Skin of body (tissue), 2 donors: ENCODE data around the gene DHRS2. TPM values are rescaled to one million over a fixed set of nuclear protein-coding genes. Genes with fewer than 3 reads are reported as not detected.
A peak's percentile ranks its signal among the peaks of the same experiment; 100 is the strongest.

Source experiments
- DNase-seq: peaks from one replicate; lab custom pipeline; 2025; lab: John Stamatoyannopoulos, UW
- total RNA-seq: library from RNA; depleted of rRNA; stranded (reverse); fragments of >200 nt; gene quantifications from one replicate; pipeline ENCODE4 v1.2.3, GENCODE V29; 2014

The DHRS2 gene
- total RNA-seq, 1 donor from 2014 or later, result not detected

DNA sequence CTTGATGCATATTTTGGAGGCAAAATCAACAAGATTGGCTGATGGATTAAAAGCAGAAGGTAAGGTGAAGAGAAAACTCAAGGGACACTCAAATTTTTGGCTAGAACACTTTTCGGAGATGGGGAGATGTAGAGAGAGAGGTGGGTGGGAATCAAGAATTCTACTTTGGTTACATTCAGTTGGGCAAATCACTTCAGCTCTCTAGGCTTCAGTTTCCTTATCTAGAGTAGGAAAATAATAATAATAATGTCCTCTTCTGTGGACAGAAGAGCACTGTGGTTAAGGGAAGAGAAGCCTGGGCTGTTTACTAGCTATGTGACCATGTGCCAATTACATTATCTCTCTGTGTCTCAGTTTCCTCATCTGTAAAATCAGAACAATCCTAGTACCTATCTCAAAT is 23.4 kb upstream of the DHRS2 start:
- DNase-seq, result no peak

DNA sequence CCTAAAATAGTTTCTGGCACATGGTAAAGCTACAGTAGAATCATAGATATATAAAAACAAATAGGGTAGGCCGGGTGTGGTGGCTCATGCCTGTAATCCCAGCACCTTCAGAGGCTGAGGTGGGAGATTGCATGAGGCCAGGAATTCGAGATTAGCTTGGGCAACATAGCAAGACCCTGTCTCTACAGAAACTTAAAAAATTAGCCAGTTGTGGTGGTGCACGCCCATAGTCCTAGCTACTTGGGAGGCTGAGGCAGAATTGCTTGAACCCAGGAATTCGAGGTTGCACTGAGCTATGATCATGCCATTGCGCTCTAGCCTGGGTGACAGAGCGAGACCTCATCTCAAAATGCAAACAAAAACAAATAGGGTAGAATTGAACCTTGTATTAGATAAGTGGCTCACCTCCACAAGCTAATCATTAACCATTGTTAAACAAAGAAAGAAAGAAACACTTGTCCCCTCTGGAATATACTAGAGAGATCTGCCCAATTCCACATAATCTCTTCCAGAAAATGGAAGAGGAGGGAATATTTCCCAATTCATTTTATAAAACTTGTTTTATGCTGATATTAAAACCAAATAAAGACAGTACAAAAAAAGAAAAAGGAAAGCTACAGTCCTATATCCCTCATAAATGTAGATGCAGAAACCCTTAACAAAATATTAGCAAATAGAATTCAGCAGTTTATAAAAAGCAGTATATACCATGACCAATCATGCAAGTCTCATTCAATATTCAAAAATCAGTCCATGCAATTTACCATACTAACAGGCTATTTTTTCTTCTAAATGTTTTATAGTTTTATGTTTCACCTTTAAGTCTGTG is 22.7 kb upstream of the DHRS2 start:
- DNase-seq, result no peak

DNA sequence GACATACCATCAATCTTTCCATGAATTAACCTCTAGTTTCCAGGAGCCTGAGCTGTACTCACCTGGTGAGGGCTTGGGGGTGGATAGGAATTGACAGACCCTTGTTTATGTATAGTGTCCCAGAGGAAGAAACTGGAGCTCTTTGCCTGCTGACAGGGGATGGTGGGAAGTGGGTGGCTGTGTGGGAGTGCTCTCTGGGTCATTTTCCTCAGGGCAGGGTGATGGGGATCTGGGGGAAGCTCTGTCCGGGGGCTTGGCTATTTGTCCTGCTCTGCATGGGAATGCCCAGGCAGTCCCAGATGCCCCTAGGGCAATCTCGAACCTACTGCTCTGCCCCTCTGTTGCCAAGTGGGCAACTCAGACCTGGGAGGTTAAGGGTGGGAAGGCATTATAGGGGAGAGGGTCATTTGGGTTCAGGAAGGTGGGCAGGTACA is 21.8 kb upstream of the DHRS2 start:
- no peak for DNase-seq

DNA sequence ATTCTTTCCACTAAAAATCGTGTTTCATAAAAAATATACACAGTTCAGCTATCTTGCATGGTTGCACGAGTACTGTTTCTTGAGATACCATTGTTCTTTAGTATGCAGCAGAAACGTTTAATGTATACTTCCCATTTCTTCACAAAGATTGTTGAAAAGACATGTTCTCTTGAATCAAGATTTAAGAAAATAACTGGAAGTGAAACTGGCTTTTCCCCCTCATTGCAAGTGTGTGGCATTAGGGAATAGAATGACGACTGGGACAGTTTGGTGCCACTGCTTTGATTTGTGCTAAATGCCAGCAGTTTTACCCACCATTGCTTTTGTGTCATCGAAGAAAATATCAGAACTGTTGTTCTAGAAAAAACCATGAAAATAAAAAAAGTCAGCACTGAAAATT is 20.3 kb upstream of the DHRS2 start:
- DNase-seq, result no peak

DNA sequence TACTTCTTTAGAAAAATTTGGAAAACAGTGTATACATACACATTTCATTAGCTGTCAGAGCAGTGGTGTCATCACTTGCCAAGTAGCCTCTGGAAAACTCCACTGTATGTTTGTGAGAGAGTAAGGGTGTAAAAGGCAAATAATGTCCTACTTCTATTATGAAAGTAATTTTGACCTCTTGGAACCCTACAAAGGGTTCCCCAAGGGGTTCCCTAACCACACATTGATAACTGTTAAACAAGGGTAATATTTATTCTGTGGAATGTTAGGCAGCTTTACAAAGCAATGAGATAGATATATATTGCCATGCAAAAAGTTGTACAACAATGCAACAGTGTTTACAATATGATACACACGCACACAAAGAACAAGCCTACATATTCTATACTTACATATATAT is 18.6 kb upstream of the DHRS2 start:
- DNase-seq, result no peak

DNA sequence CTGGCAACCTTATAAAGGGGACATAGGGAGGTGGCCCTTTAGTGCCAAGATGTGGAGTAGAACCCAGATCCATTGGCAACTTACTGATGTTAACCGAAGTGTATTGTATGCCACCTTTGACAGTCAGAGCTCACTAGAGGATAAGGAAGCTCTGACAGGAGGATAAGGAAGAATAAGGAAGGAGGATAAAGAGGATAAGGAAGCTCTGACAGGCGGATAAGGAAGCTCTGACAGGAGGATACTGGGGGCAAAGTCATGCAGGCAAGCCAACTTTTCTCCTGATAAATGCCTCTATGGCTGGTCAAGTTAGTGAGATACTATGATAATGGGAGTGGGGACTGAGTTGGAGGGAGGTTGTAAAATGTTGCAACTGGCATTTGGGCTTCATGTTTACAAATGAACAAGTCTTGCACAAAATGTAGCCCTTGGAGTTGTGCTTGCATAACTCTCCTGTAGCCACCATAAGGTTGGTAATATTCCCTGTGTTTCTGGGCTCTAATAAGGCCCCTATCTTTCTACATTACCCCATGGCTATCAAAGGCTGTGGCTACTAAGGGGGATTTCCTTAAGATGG is 17.7 kb upstream of the DHRS2 start:
- DNase-seq, result no peak

DNA sequence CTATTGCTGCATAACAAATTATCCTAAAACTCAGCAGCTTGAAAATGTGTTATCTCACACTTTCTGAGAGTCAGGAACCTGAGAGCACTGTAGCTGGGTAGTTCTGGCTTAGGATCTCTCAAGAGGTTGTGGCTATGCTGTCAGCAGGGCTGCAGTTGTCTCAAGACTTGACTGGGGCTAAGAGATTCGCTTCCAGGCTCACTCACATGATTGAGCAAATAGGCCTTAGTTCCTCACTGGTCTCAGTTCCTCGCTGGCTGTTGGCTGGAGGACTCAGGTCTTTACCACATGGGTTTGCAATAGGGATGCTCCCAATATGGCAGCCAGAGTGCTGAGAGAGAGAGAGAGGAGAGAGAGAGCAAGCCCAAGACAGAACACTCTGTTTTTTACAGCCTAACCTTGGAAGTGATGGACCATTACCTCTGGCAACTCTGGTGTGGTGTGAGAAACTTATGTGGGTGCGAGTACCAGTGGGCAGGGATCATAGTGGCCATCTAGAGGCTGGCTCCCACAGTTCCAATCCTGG is 15.9 kb upstream of the DHRS2 start:
- DNase-seq, result no peak

DNA sequence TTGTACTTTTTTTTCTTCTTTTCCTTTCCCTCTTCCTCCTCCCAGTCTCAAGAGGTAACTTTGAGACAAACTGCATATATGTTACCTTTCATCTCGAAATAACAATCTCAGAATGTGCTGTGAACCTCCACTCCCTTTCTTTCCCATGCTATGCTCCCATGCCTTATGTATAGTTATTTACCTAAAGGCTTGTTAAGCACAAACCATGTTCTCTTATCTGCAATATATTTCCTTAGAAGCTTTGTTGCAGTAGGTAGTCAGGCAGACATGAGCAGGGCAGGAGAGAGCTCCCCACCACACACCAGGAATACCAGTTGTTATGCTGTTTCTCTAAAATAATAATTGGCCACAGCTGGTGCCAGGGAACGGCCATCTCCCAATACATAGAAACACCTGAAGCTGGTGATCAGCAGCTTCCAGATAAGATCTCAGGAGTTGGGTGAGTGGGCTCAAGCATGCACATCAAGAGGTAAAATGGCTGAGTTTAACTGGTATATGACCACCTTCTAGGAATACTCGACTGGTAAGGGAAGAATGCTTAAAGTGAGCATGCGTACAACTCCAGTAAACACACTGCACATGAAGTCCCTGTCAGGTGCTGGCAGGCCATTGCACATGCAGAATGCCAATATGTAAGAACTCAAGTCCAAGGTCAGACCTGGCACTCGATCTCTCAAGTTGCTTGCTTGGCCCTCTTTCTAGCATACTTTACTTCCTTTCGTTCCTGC is 14.8 kb upstream of the DHRS2 start:
- DNase-seq, result no peak

DNA sequence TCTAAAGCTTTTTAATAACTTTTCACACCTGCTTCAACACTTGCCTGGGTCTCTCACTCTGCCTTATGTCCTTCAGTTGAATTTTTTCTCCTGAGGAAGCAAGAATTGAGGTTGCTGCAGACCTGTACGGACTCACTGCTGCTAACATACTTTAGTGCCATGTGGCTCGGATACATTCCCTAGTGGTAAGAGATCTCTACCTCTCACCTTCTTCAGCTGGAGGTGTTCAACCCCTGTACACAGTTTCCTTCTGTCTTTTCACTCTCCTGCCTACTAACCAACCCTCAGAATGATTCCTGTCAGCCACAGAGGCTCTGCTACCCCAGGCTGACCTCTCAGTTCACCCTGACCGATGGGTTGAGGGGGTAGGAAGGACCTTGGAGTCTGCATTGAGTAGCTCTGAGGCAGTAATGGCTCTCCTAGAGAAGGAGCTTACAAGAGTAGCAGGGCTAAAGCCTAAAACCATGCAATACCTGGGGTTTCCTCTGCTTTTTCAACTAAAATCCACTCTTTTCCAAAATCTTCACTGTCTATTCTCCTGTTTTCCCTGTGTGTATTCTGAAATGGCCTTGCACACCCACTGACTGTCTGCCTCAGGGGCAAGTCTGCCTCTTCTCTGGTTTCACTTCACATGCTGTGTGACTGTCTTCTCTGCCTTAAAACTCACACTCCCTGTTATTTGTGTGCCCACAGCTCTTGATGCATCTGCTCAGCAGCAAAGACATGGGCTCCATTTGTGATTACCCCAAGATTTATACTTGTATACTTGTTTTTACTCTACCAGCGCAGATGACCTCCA is 14.0 kb upstream of the DHRS2 start:
- DNase-seq, result no peak

DNA sequence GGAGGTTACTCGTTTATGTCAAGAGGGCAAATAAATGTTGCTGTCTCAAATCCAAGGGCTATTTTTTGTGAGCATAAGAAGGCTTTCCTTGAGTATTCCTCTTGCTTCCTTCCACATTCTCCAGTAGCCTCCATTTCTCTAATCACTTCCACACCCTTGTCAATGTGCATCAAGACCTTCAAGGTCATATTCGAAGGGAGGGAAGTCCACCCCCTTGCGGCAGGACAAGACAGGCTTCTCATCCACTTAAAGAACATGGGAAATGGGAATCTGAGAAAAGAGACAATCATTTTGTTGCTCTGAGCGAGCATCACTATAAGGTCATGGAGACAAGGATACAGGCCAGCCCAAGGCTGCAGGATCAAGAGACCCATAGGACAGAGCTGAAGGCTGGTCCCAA is 13.2 kb upstream of the DHRS2 start:
- DNase-seq, result no peak

DNA sequence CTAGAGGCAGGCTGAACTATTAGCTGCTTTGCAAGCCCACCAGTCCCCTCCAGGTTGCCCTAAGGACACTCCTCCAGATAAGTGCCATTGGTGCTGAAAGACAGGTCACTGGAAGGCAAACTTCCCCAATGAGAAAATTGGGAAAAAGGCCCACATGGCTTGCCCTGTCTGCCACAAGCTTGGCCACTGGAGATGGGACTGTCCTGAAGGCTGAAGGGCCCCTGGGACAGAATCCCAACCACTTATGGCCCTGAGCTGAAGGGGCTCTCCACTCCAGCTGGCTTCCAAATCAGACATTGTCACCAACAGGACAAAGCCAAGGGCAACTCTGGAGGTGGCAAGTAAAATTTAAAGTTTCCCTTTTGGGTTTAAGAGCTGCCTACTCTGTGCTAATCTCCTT is 12.2 kb upstream of the DHRS2 start:
- DNase-seq, result no peak

DNA sequence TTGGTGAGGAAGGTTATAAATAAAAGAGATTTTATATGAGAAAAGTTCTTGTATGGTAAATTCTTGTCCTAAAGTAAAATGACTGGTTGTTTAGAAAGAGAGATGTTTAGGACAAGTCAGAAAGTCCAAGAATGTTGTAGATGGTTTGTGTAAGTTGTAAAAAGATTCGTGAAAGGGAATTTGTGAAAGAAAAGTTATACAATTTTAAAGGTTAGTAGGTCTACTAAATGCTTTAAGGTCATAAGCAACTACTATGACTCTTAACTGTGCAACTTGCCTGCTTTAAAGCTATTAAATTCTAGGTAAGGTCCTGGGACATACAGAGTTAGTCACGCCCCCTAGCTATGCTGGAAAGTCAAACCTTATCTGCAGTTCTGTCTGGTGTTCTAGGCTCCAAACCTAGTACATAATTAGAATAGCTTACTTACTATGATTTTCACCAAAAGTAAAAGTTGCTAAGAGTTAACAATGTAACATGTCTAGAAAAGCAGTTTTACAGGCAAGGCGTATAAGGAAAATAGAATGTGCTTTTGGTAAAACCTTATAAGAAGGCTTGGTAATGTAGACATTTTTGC is 11.2 kb upstream of the DHRS2 start:
- DNase-seq, result no peak

DNA sequence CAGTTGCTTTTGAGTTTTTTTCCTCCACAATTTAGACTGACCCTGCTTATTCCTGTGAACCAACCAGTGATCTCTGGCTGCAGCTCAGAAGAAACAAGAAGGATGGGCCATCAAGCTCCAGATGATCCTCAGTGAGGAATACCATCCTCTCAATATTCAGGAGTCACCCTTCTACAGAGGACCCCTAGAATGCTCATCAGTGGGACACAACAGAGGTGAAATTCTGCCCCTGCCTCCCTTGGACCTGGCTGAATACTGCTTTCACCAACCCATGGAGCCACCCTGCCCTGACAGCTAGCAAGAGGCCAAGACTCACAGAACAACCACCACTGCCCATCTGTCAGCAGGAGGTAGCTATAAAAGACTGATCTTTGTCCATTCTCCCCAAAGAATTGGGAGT is 9.2 kb upstream of the DHRS2 start:
- DNase-seq, result no peak

DNA sequence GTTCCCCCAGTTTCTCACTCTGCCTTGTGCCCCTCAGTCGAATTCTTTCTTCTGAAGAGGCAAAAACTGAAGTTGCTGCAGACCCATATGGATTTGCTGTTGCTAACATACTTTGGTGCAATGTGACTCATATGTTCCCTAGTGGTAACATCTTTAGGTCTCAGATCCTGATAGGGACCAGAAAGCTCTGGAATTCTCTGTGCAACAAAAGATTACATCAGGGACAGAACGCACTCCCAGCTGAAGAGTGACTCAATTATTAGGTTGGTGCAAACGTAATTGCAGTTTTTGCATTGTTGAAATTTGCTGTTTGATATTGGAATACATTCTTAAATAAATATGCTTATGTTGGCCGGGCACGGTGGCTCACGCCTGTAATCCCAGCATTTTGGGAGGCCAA is 8.2 kb upstream of the DHRS2 start:
- DNase-seq, result peak; percentile 11

DNA sequence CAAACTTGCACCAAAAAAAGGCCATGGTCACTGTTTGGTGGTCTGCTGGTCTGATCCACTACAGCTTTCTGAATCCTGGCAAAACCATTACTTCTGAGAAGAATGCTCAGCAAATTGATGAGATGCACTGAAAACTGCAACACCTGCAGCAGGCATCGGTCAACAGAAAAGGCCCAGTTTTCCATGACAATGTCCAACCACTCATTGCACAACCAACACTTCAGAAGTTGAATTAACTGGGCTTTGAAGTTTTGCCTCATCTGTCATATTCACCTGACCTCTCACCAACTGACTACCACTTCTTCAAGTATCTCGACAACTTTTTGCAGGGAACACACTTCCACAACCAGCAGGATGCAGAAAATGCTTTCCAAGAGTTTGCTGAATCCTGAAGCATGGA is 7.0 kb upstream of the DHRS2 start:
- no peak for DNase-seq

DNA sequence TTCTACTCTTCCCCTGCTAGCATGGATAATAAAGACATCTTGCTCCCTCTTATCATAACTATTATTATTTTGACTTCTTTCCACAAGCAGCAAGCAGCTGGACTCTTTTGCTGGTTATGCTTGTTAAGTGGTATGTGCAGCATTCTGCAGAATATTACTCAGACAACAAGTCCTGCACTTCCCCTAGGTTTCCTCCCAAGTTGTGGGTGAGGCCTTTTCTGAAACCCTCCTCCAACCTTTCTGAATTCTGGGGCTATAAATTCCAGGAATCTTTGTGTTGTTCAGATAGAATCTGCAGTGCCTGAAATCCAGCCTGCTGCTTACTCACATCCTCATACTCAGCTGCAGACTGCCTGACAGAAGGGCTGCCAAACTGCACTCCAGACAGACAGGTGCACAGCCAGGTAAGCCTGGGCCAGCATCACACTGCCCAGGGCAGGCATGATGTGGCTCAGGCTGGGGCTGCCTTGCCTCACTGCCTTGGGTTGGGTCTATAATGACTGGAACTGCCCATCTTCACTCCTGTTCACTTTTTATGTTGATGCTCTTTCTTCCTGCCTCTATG is 6.2 kb upstream of the DHRS2 start:
- DNase-seq, result no peak

DNA sequence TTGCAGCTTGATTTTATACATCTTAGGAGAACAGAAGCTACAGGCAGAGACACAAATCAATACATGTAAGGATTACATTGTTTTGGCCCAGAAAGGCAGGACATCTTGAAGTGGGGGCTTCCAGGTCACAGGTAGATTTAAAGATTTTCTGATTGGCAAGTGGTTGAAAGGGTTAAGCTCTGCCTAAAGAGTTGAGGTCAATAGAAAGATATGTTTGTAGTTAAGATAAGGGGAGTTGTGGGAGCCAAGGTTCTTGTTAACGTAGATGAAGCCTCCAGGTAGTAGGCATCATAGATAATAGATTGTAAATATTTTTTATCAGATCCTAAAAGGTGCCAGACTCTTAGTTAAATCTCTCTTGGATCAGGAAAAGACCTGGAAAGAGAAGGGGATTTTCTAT is 5.5 kb upstream of the DHRS2 start:
- DNase-seq, result no peak

DNA sequence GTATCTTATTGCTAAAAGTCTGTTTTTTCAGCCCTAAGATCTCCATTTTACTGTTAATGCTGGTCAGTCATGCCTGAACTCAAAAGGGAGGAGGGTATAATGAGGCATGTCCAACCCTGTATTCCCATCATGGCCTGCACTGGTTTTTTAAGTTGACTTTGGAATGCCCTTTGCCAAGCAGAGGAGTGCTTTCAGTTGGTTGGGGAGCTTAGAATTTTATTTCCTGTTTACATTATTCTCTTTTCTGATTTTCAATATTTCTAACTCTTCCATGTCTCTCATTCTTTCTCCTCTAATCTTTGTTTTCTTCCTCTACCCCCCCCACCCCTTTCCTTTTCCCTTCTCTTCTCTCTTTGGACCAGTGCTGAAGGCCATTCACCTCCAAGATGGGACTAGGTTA is 4.9 kb upstream of the DHRS2 start:
- DNase-seq, result no peak

DNA sequence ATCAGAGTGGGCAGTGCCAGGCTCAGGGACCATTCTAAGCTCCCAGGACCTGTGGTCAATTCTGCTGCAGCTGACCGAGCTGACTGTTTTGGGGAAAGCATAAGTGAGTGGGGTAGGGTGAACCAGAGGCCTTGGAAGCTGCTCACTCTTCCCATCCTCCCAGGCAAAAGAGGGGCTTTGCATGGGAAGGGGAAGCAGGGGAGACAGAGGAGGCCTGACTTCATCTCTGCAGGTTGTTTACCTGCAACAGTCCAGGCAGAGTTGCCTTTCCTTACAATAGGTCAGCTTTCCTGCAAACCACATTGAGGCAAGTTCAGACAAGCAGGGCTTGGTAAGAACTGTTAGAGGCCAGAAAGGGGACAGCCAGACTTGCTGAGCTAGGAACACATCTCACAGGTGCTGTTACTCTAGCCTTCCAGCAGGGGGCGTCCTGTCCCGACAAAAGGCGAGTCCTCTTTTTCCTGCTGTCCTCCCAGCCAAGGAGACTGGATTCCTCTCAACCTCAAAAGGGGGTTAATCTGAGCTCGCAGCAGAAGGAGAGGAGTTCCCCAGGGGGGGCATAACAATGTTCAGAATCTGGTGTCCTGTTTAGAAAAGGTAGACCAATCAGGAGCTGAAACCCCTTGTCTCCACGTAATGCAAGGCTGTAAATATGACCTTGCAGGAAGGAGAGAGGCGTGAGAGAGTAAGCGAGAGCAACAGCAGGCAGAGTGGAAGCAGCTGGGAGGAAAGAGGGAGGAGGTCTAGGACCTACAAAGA is 4.3 kb upstream of the DHRS2 start:
- peak; percentile 73 for DNase-seq
